GM19099 (cell line): Measurements from ENCODE around the gene TIMM22.

Experiments used
- POLR2A ChIP-seq: IDR thresholded peaks from 3 replicates; pipeline ENCODE4 v1.6.1; 2011; ENCODE audit warnings: low read depth; ENCODE audit not compliant: insufficient read length; ENCODE audit errors: extremely low read depth

The TIMM22 gene

GRCh38 chr17:1050246-1050995 lies 53.5 kb downstream of the TIMM22 start:
- TF ChIP-seq POLR2A = no peak

- no peak for TF ChIP-seq POLR2A
Observed at GRCh38 chr17:1050996-1051925, 54.3 kb downstream of the TIMM22 start.
